IPS DF 6.9 (cell line): Measurements from ENCODE around the gene S1PR4.
"Not testable (repeated sequence)": the region's sequence is repeated elsewhere in the genome, so short reads cannot be mapped to it uniquely, and the experiment has no call there.

ENCODE experiments used
- DNase-seq: peaks from one replicate; pipeline ENCODE4 v3.0.0-alpha.2; 2013; ENCODE audit warnings: low read depth, low spot score
- H3K27ac ChIP-seq: one replicate; pipeline ENCODE4 v1.5.1; 2013; ENCODE audit warnings: low read length, control low read depth
- H3K27me3 ChIP-seq: 2 replicates; pipeline ENCODE4 v1.6.1; 2013; ENCODE audit warnings: mild to moderate bottlenecking, low read length; ENCODE audit not compliant: control insufficient read depth, insufficient read depth
- H3K36me3 ChIP-seq: 2 replicates; pipeline ENCODE4 v1.6.1; 2013; ENCODE audit warnings: low read length; ENCODE audit not compliant: control insufficient read depth, insufficient read depth
- H3K4me1 ChIP-seq: 2 replicates; pipeline ENCODE4 v1.6.1; 2013; ENCODE audit warnings: low read length; ENCODE audit not compliant: control insufficient read depth, insufficient read depth
- H3K4me3 ChIP-seq: 2 replicates; pipeline ENCODE4 v1.5.1; 2013; ENCODE audit warnings: mild to moderate bottlenecking, low read length
- H3K9me3 ChIP-seq: 2 replicates; pipeline ENCODE4 v1.6.1; 2013; ENCODE audit warnings: low read length, inconsistent platforms; ENCODE audit not compliant: control insufficient read depth, insufficient read depth
- WGBS: extraction: QIAGEN DNeasy Blood & Tissue Kit; methylation state at CpG from one replicate; pipeline ENCODE4 v1.1.7; 2013; ENCODE audit warnings: mixed read lengths, missing lambda C conversion rate; ENCODE audit not compliant: insufficient read length, insufficient coverage; 5-methylcytosine and 5-hydroxymethylcytosine counted together

Gene S1PR4

DNA sequence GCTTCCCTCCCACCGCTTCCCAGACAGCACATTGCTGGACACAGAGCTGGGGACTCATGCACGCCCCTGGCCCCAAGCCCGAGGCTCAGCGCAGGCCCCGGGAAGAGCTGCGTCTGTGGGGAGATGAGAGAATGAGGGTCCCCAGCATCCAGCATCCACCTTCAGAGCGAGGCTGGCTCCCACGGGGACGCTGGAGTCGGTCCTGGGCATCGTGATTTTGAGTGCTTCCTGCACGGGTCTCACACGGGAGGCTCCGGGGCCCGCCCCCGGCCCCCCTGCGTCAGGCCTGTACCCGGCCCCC lies 11.9 kb downstream of the S1PR4 start:
- H3K9me3 ChIP-seq = no peaks in the 10 kb centered on the region
- no CpG with 5 or more reads among the region's 18 CpGs for WGBS
- H3K27ac ChIP-seq = no peak overlapping the region
- H3K4me3 ChIP-seq = no peak overlapping the region
- H3K36me3 ChIP-seq = peaks cover 13% of the 10 kb centered on the region
- H3K4me1 ChIP-seq = peaks cover 4% of the 10 kb centered on the region
- H3K27me3 ChIP-seq = no peaks in the 10 kb centered on the region
- no peak for DNase-seq

DNA sequence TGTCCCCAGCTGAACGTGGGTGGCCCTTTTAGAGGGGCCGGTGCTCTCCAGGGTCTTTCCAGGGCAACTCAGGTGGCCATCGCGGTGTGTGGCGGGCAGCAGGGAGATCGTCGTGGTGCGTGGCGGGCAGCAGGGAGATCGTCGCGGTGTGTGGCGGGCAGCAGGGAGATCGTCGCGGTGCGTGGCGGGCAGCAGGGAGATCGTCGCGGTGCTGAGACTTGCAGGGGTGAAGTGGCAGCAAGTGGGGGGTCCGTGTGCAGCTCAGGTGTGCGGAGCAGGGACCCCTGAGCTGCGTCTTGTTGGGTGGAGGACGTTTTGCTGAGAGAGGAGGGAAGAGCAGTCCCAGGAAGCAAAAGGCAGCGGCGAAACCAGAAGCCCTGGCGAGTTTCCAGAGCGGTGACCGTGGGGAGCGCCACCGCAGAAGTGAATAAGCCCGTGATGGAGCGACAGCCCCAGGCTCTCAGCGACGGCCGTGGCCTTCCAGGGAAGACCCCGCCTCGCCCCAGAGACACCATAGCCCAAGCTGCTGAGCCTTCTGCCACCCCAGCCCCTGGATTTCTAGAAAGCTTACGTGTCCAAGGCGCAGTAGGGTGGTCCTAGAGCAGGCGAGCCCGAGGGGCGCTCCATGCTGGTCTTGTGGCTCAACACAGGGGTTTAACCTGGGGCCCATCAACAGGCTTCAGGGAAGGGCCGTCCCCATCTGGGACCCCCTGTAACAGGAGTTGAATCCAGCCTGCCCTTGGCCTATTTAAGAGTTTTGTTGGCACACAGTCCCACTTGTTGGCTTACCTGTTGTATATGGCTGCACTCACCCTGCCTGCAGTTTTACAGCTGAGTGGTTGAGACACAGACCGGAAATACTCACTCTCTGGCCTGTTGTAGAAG lies 12.6 kb downstream of the S1PR4 start:
- WGBS = no CpG with 5 or more reads among the region's 46 CpGs
- Histone ChIP-seq H3K27ac (no peak overlapping the region), H3K9me3 (no peaks in the 10 kb centered on the region), H3K4me3 (no peak overlapping the region), H3K4me1 (peaks cover 4% of the 10 kb centered on the region), H3K36me3 (peaks cover 16% of the 10 kb centered on the region), H3K27me3 (no peaks in the 10 kb centered on the region)
- DNase-seq = no peak

DNA sequence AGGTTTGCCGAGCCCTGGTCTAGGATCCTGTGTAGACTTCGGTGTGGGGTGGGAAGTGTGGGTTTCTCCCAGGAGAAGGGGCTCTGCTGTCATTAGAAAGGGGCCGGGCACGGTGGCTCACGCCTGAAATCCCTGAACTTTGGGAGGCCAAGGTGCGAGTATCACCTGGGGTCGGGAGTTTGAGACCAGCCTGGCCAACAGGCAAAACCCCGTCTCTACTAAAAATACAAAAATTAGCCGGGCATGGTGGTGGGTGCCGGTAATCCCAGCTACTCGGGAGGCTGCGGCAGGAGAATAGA lies 13.2 kb downstream of the S1PR4 start:
- not testable (repeated sequence) for H3K4me3 ChIP-seq, H3K27me3 ChIP-seq, H3K27ac ChIP-seq, H3K4me1 ChIP-seq, H3K9me3 ChIP-seq, DNase-seq
- no CpG with 5 or more reads among the region's 12 CpGs for WGBS
- peaks cover 21% of the 10 kb centered on the region for H3K36me3 ChIP-seq

DNA sequence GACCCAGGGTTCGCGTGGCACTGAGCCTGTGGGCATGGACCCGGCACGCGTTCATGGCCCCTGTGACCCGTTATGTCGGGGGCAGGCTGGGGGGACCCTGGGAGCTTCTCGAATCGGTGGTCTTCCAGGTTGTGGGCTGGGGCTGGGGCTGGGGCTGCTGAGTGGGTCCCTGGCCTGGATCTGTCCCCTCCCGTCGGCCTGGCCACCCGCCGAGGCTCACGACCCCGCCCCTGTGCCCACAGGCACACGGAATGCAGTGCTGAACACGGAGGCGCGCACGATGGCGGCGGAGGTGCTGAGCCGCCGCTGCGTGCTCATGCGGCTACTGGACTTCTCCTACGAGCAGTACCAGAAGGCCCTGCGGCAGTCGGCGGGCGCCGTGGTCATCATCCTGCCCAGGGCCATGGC lies 13.7 kb downstream of the S1PR4 start:
- Histone ChIP-seq H3K9me3 (no peaks in the 10 kb centered on the region), H3K4me3 (no peak overlapping the region), H3K4me1 (peaks cover 4% of the 10 kb centered on the region), H3K27me3 (no peaks in the 10 kb centered on the region), H3K36me3 (peaks cover 24% of the 10 kb centered on the region), H3K27ac (no peak overlapping the region)
- no CpG with 5 or more reads among the region's 32 CpGs for WGBS
- DNase-seq = no peak

DNA sequence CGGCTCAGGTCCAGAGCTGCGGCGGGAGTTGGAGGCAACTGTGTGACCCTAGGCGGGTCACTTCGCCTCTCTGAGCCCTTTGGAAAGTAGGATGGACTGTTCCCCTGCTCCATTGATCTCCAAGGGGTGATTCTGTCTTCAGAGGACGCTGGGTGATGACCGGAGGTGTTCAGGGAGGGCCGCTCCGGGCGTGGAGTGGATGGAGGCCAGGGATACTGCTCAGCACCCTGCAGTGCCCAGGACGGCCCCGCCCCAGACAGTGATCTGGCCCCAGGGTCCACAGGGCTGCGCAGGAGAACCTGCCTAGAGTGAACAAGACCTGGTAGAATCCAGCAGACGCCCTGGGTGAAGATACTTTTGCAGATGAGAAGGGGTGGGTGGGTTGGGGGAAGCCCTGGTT lies 14.1 kb downstream of the S1PR4 start:
- no CpG with 5 or more reads among the region's 14 CpGs for WGBS
- no peak overlapping the region for H3K27ac ChIP-seq
- H3K9me3 ChIP-seq = no peaks in the 10 kb centered on the region
- H3K27me3 ChIP-seq = no peaks in the 10 kb centered on the region
- peaks cover 24% of the 10 kb centered on the region for H3K36me3 ChIP-seq
- DNase-seq = no peak
- no peak overlapping the region for H3K4me3 ChIP-seq
- H3K4me1 ChIP-seq = peaks cover 4% of the 10 kb centered on the region

DNA sequence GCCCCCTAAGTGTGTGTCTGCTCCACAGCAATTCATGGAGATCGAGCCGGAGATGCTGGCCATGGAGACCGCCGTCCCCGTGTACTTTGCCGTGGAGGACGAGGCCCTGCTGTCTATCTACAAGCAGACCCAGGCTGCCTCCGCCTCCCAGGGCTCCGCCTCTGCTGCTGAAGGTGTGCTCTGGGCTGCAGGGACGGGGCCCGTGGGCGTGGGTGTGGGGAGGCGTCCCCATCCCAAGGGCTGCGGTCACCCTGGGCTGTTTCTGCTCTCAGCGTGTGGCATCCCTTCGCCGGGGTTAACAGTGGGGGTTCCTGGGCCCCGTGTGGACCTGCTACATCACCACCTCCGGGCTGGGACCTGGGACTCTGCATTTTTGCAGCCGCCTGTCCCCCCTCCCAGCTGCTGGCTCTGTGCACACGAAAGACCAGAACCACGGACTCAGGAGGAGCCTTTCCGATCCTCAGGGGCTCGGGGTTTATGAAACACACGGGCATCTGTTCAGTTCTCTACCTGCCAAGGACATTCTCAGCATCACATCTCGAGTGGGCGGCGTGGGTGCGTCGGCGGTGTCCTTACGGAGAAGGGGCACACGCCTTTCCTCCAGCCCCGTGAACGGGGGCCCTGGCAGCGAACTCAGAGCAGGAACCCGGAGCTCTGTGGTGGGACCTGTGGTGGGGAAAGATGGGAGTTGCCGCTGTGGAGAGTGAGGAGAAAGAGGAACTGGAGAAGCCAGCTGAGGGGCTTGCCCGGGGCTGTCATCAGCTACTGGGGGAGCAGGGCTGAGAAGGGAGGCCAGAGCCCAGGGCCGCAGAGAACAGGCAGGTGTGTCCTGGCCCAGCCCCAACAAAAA lies 14.9 kb downstream of the S1PR4 start:
- Histone ChIP-seq H3K9me3 (no peaks in the 10 kb centered on the region), H3K4me3 (no peak overlapping the region), H3K27me3 (no peaks in the 10 kb centered on the region), H3K4me1 (peaks cover 4% of the 10 kb centered on the region), H3K27ac (no peak overlapping the region), H3K36me3 (peaks cover 24% of the 10 kb centered on the region)
- DNase-seq = no peak
- WGBS = no CpG with 5 or more reads among the region's 40 CpGs

DNA sequence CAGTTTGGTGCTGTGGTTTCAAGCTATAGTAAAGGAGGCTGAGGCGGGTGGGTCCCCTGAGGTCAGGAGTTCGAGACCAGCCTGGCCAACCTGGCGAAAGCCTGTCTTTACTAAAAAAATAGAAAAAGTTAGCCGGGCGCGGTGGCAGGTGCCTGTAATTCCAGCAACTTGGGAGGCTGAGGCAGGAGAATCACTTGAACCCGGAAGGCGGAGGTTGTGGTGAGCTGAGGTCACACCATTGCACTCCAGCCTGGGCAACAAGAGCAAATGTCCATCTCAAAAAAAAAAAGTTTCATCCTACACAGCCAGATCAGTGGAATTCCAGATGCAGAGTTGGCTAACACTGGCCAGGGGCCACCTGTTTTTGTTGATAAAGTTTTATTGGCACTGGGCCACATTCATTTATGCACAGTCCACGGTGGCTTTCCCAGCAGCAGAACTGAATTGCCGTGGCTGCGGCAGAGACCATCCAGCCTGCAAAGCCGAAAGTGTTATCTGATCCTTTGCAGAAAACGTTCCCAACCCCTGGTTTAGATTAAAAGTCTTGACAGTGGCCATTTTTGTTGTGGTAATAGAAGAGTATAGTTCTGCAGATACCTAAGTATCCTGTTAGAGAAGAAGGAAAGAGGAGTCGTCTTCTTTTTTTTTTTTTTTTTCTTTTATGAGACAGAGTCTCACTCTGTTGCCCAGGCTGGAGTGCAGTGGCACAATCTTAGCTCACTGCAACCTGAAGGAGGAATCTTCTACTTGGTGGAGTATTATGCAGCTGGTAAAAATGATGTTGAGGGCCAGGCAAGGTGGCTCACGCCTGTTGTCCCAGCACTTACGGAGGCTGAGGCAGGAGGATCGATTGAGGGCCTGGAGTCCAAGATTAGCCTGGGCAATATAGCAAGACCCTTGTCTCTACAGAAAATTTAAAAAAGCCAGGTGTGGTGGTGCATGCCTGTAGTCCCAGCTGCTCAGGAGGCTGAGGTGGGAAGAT lies 15.8 kb downstream of the S1PR4 start:
- no peak for DNase-seq
- H3K27ac ChIP-seq = no peak overlapping the region
- H3K4me1 ChIP-seq = peaks cover 2% of the 10 kb centered on the region
- H3K4me3 ChIP-seq = no peak overlapping the region
- H3K9me3 ChIP-seq = no peaks in the 10 kb centered on the region
- H3K36me3 ChIP-seq = peaks cover 20% of the 10 kb centered on the region
- WGBS = no CpG with 5 or more reads among the region's 17 CpGs
- H3K27me3 ChIP-seq = no peaks in the 10 kb centered on the region

DNA sequence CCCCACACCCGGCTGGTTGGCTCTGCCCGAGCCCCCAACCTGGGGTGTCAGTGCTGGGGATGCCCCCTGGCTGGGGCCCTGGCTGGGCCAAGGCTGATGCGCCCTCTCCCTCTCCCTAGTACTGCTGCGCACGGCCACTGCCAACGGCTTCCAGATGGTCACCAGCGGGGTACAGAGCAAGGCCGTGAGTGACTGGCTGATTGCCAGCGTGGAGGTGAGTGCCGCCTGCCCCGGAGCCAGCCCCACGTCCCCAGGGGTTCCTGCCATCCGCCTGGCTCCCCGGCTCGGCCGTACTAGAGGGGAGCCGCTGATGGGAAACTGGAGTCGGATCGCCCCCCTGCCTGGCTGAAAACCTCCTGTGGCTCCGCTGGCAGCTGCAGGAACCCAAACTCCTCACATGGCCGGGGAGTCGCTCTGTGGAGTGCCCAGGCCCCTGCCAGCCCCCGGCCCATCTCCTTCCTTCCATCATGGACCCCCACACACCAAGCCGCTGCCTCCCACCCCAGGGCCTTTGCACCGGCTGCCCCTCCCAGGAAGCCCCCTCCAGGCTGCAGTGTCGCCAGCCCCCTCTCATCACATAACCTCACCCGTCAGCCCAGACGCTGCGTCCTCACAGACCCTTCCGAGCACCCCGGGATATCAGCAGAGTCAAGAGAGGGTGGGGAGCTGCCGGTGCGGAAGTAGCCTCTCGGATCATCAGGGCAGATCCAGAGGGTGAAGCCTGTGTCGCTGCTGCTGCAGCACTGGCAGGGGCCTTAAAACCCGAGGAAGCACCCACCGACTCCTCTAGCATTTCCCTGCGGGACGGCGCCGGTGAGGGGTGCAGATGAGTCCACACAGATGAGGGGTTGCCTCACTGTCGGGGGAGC lies 17.7 kb downstream of the S1PR4 start:
- Histone ChIP-seq H3K27ac (no peak overlapping the region), H3K4me1 (no peaks in the 10 kb centered on the region), H3K4me3 (no peak overlapping the region), H3K27me3 (no peaks in the 10 kb centered on the region), H3K36me3 (peaks cover 18% of the 10 kb centered on the region), H3K9me3 (no peaks in the 10 kb centered on the region)
- DNase-seq = no peak
- WGBS = no CpG with 5 or more reads among the region's 42 CpGs

DNA sequence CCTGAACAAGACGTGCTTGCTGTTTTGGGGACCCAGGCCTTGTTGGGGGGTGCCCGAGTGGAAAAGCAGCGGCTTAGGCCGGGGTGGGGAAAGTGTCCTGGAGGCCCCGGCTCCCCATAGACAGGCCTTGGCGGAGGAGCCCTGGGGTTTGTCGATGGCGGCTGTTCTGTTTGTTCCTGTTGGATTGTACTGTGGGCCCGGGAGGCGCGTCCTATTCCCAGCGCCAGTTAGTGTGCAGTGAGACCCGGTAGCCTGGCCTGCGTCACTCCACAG lies 18.3 kb downstream of the S1PR4 start:
- Histone ChIP-seq H3K4me1 (no peaks in the 10 kb centered on the region), H3K36me3 (peaks cover 18% of the 10 kb centered on the region)
- no CpG with 5 or more reads among the region's 14 CpGs for WGBS

More for the DNA sequence above, 18.3 kb downstream of the S1PR4 start:
- no peak overlapping the region for H3K4me3 ChIP-seq
- no peak overlapping the region for H3K27ac ChIP-seq
- H3K27me3 ChIP-seq = no peaks in the 10 kb centered on the region
- DNase-seq = no peak
- H3K9me3 ChIP-seq = no peaks in the 10 kb centered on the region
